Neural cell (in vitro differentiated cells): Measurements from ENCODE around the gene GSTM1.

Source experiments
- CTCF ChIP-seq: fragments of 450-650 bp; IDR thresholded peaks from 2 replicates; pipeline ENCODE4 v1.5.1; 2014; ENCODE audit warnings: antibody characterized with exemption, mild to moderate bottlenecking, moderate library complexity; ENCODE audit not compliant: poor library complexity, severe bottlenecking
- MXI1 ChIP-seq: fragments of 450-650 bp; conservative IDR thresholded peaks from 2 replicates; pipeline ENCODE4 v1.6.1; 2014; ENCODE audit warnings: antibody characterized with exemption, mild to moderate bottlenecking; ENCODE audit not compliant: poor library complexity, severe bottlenecking
- POLR2AphosphoS5 ChIP-seq: IDR thresholded peaks from 2 replicates; pipeline ENCODE4 v1.6.1; 2012
- RAD21 ChIP-seq: fragments of 450-650 bp; conservative IDR thresholded peaks from 2 replicates; pipeline ENCODE4 v1.6.1; 2014; ENCODE audit warnings: antibody characterized with exemption, mild to moderate bottlenecking, moderate library complexity

GRCh38 chr1:109733236-109733870, 45.7 kb downstream of the GSTM1 start:
- no peak for TF ChIP-seq CTCF
- no peak for TF ChIP-seq POLR2AphosphoS5
- TF ChIP-seq MXI1, result no peak
- TF ChIP-seq RAD21, result no peak
